GM19463 (cell line): ENCODE data around the gene SMIM11.
"Not testable (repeated sequence)": the region's sequence is repeated elsewhere in the genome, so short reads cannot be mapped to it uniquely, and the experiment has no call there.

Experiments
- ATAC-seq: cut with Tn5 transposase; IDR thresholded peaks from one replicate; pipeline ENCODE4 v1.9.1; 2021; ENCODE audit warnings: mild to moderate bottlenecking, moderate library complexity; ENCODE audit not compliant: unreplicated experiment

Gene SMIM11

GRCh38 chr21:34354836-34355235 lies 20.5 kb upstream of the SMIM11 start:
- ATAC-seq: no peak

- ATAC-seq: no peak
Observed at GRCh38 chr21:34355570-34355969, 19.7 kb upstream of the SMIM11 start.

DNA sequence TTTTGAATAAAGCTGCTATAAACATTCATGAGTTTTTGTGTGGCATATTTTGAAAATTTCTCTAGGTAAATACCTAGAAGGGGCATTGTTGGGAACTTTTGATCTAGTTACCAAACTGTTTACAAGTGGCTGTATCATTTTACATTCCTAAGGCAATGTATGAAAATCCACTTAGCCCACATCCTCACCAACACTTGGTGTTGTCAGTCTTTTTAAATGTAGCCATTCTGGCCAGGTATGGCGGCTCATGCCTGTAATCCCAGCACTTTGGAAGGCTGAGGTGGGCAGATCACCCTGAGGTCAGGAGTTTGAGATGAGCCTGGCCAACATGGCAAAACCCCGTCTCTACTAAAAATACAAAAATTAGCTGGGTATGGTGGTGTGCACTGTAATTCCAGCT lies 17.4 kb upstream of the SMIM11 start:
- no peak for ATAC-seq

- ATAC-seq: no peak
Observed at GRCh38 chr21:34358866-34359265, 16.4 kb upstream of the SMIM11 start.

- ATAC-seq: no peak
Observed at GRCh38 chr21:34360488-34361241, 14.6 kb upstream of the SMIM11 start.

DNA sequence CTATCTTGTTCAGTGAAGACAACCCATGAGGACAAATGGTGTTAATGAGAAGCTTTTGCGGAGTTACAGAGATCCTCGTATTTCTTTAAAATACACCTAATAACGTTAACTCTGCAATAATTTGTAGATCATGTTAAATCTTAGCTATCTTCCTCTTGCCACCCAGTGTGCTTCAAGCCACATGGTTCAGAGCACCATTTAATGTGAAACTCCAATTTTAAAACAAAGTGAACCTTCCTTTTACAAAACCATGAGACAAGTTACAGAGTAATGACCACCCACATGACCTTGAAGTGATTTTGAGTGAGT lies 13.2 kb upstream of the SMIM11 start:
- ATAC-seq: no peak

DNA sequence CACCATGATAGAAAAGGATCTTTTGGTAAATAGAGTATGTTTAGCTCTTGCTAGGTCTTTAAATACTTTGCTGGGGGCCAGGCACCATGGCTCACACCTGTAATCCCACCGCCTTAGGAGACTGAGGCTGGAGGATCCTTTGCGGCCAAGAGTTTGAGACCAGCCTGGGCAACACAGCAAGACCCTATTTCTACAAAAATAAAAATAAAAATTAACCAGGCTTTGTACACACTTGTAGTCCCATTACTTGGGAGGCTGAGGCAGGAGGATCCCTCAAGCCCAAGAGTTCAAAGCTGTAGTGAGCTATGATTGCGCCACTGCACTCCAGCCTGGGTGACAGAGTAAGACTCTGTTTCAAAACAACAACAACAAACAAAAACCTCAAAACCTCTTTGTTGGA lies 12.6 kb upstream of the SMIM11 start:
- no peak for ATAC-seq

- no peak for ATAC-seq
Observed at GRCh38 chr21:34363733-34364132, 11.6 kb upstream of the SMIM11 start, which contains the start of gene KCNE2. Gene KCNE2, plus strand, starts transcription at chr21:34364006. Its CDS starts 6,473 bp downstream, at chr21:34370479.

- no peak for ATAC-seq
Observed at GRCh38 chr21:34364921-34365320, 10.4 kb upstream of the SMIM11 start.

GRCh38 chr21:34365809-34366208 lies 9.5 kb upstream of the SMIM11 start:
- ATAC-seq: no peak

DNA sequence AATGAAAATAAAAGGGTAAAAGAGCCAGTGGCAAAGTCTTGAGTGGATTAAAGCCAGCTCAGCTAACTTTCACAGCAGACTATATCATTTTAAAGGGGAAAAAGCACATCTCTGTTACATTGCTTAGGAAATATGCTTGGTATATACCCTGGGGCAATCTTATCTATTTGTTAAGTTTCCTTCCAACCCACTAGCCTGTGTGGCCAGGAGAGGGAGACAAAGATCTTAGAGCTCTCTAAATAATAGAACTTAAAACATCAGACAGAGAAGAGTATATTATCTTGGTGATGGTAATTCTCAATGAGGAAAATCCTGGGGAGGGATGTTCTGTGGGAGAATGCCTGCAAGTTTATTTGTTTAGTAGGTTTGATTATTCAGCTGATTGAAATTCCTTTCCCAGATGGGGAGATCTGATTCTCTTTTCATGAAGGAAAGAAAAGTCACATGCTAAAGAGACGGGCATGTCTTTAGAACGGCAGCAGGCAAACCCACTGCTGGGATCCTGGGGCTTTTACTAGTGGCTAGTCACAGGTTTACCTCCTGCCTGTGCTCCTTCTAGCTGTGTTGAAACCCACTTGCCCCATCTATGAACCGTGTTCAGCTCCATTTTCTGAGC lies 7.9 kb upstream of the SMIM11 start:
- no peak for ATAC-seq

- ATAC-seq: no peak
Observed at GRCh38 chr21:34369741-34370140, 5.6 kb upstream of the SMIM11 start.

DNA sequence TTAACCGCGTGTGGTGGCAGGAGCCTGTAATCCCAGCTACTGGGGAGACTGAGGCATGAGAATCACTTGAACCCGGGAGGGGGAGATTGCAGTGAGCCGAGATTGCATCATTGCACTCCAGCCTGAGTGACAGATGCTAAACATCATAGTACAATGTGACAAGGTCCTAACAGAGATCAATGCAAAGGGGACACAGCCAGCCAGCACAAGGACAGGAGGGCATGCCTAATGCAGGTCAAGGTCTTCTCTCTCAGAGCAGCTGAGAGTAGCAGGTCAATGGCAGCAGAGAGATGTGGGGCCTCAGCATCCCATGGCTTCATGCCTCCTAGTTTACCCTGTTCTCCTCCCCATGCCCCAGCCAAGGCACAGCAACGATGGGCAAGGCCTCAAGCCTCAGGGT lies 3.0 kb upstream of the SMIM11 start:
- no peak for ATAC-seq

DNA sequence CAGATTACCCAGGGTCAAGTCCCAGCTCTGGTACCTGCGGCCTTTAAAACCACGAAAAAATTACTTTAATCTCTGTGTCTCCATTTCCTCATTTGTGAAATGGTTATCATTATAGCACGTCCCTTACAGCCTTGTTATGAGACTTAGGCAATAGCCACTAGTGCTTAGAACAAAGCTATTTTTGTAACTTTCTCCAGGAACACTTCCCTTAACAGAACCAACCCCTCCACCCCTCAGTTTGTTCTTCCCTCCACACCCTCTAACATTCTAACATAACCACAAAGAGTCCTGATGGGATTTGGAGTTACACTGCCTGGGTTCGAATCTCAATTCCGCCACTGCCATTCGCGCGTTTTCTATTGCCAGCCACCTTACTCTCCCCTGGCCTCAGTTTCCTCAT lies 845 bp upstream of the SMIM11 start:
- not testable (repeated sequence) for ATAC-seq

GRCh38 chr21:34375619-34375972 lies 289 bp downstream of the SMIM11 start:
- peak; percentile 53 for ATAC-seq

GRCh38 chr21:34383138-34383537 lies 7.8 kb downstream of the SMIM11 start:
- ATAC-seq: not testable (repeated sequence)

- ATAC-seq: peak; percentile 98
Observed at GRCh38 chr21:34383724-34384415, 8.6 kb downstream of the SMIM11 start.

DNA sequence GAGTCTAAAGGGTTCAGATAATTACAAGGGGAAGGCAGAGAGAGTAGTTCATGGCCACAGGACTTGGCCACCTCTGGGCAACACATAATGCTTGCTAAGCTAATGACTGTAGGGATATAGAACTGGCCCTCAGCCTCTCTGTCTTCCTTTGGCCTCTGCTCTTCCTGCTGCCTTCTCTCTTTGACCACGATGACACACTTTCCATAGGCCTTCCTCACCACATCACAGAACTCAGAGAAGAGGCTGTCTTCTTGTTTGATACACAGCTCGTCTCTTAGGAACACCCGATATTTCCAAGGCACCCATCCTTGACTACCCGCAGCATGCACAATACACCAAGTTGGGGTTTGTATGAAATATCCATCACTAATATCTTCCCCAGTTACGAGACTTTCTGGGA lies 25.2 kb downstream of the SMIM11 start:
- ATAC-seq: not testable (repeated sequence)

- not testable (repeated sequence) for ATAC-seq
Observed at GRCh38 chr21:34404742-34405141, 29.4 kb downstream of the SMIM11 start.

- not testable (repeated sequence) for ATAC-seq
Observed at GRCh38 chr21:34405686-34406085, 30.4 kb downstream of the SMIM11 start.

GRCh38 chr21:34406102-34406501 lies 30.8 kb downstream of the SMIM11 start:
- not testable (repeated sequence) for ATAC-seq

GRCh38 chr21:34406676-34407075 lies 31.4 kb downstream of the SMIM11 start:
- not testable (repeated sequence) for ATAC-seq
